WTC11 (cell line): ENCODE measurements around the gene CTCFL.

Experiments
- CREM ChIP-seq: sonication (generic); formaldehyde crosslinking; IDR thresholded peaks from 2 replicates; pipeline ENCODE4 v1.8.1; 2022; ENCODE audit warnings: mild to moderate bottlenecking, missing genetic modification reagents, moderate library complexity
- FOXP1 ChIP-seq: sonication (generic); formaldehyde crosslinking; IDR thresholded peaks from 2 replicates; pipeline ENCODE4 v1.8.0; 2022; ENCODE audit warnings: missing genetic modification reagents, mild to moderate bottlenecking, moderate library complexity, borderline replicate concordance
- GRHL2 ChIP-seq: fragments of 250-450 bp; sonication (Bioruptor Pico); IDR thresholded peaks from 2 replicates; pipeline ENCODE4 v1.8.0; 2022; ENCODE audit warnings: mild to moderate bottlenecking, moderate library complexity; ENCODE audit not compliant: insufficient replicate concordance, severe bottlenecking
- SOX15 ChIP-seq: fragments of 250-450 bp; sonication (Bioruptor Pico); IDR thresholded peaks from 2 replicates; pipeline ENCODE4 v1.9.0; 2021; ENCODE audit warnings: mild to moderate bottlenecking
- SP1 ChIP-seq: sonication (generic); formaldehyde crosslinking; conservative IDR thresholded peaks from 2 replicates; pipeline ENCODE4 v1.8.1; 2022; ENCODE audit warnings: missing genetic modification reagents
- TCF7 ChIP-seq: sonication (generic); formaldehyde crosslinking; IDR thresholded peaks from 2 replicates; pipeline ENCODE4 v1.8.0; 2022; ENCODE audit warnings: mild to moderate bottlenecking, low read depth, missing genetic modification reagents, moderate library complexity
- USF1 ChIP-seq: sonication (generic); formaldehyde crosslinking; IDR thresholded peaks from 2 replicates; pipeline ENCODE4 v1.8.0; 2022; ENCODE audit warnings: mild to moderate bottlenecking, missing genetic modification reagents
- ZNF317 ChIP-seq: sonication (generic); formaldehyde crosslinking; IDR thresholded peaks from 2 replicates; pipeline ENCODE4 v1.8.1; 2023; ENCODE audit warnings: low read depth, mild to moderate bottlenecking, moderate library complexity, missing genetic modification reagents, borderline replicate concordance
- TF ChIP-seq, protein P1 (sequence below): fragments of 200-600 bp; IDR thresholded peaks from 2 replicates; pipeline ENCODE4 v1.8.0; 2022; ENCODE audit warnings: antibody characterized with exemption
- TF ChIP-seq, protein P2 (sequence below): sonication (generic); formaldehyde crosslinking; IDR thresholded peaks from 2 replicates; pipeline ENCODE4 v1.8.0; 2022; ENCODE audit warnings: mild to moderate bottlenecking, missing genetic modification reagents

- TF ChIP-seq GRHL2 (CRISPR knock-in tag) = no peak
- TF ChIP-seq FOXP1 = no peak
- TF ChIP-seq SOX15 (CRISPR knock-in tag) = no peak
- TF ChIP-seq ZNF317 = no peak
- TF ChIP-seq, protein P1, sequence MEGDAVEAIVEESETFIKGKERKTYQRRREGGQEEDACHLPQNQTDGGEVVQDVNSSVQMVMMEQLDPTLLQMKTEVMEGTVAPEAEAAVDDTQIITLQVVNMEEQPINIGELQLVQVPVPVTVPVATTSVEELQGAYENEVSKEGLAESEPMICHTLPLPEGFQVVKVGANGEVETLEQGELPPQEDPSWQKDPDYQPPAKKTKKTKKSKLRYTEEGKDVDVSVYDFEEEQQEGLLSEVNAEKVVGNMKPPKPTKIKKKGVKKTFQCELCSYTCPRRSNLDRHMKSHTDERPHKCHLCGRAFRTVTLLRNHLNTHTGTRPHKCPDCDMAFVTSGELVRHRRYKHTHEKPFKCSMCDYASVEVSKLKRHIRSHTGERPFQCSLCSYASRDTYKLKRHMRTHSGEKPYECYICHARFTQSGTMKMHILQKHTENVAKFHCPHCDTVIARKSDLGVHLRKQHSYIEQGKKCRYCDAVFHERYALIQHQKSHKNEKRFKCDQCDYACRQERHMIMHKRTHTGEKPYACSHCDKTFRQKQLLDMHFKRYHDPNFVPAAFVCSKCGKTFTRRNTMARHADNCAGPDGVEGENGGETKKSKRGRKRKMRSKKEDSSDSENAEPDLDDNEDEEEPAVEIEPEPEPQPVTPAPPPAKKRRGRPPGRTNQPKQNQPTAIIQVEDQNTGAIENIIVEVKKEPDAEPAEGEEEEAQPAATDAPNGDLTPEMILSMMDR = no peak
- no peak for TF ChIP-seq CREM
- TF ChIP-seq TCF7 (CRISPR knock-in tag) = no peak
- TF ChIP-seq, protein P2, sequence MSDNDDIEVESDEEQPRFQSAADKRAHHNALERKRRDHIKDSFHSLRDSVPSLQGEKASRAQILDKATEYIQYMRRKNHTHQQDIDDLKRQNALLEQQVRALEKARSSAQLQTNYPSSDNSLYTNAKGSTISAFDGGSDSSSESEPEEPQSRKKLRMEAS (CRISPR knock-in tag) = no peak
- no peak for TF ChIP-seq USF1 (CRISPR knock-in tag)
- no peak for TF ChIP-seq SP1 (CRISPR knock-in tag)
Measured at GRCh38 chr20:57476084-57476526, 48.8 kb downstream of the CTCFL start.
